DMS 273 (cell line): Measurements from ENCODE around the gene MTFMT.
"Not testable (repeated sequence)": the region's sequence is repeated elsewhere in the genome, so short reads cannot be mapped to it uniquely, and the experiment has no call there.

Experiments
- DNase-seq: peaks from one replicate; lab custom pipeline; 2025; ENCODE audit not compliant: unreplicated experiment; lab: John Stamatoyannopoulos, UW

The MTFMT gene

GRCh38 chr15:65028921-65029735 is at the start of gene MTFMT:
Gene MTFMT, minus strand, starts transcription at chr15:65029639. Its CDS starts 26 bp downstream, at chr15:65029613.
- DNase-seq: peak; percentile 91

GRCh38 chr15:65077981-65078352 is 48.5 kb upstream of the MTFMT start:
- DNase-seq: no peak

- DNase-seq: no peak
Observed at GRCh38 chr15:65077291-65077980, 48.0 kb upstream of the MTFMT start.

- DNase-seq: no peak
Observed at GRCh38 chr15:65076486-65077290, 47.2 kb upstream of the MTFMT start, which contains the start of gene KBTBD13. Gene KBTBD13, plus strand, starts transcription at chr15:65076746. Its CDS starts 70 bp downstream, at chr15:65076816.

- DNase-seq: not testable (repeated sequence)
Observed at GRCh38 chr15:65075607-65076395, 46.4 kb upstream of the MTFMT start.

GRCh38 chr15:65074946-65075345 is 45.5 kb upstream of the MTFMT start:
- not testable (repeated sequence) for DNase-seq

GRCh38 chr15:65072617-65073016 is 43.2 kb upstream of the MTFMT start:
- no peak for DNase-seq

- no peak for DNase-seq
Observed at GRCh38 chr15:65072027-65072426, 42.6 kb upstream of the MTFMT start.

GRCh38 chr15:65071381-65071811 is 42.0 kb upstream of the MTFMT start:
- peak; percentile 52 for DNase-seq

GRCh38 chr15:65069779-65070546 is 40.5 kb upstream of the MTFMT start:
- DNase-seq: no peak

- DNase-seq: no peak
Observed at GRCh38 chr15:65069179-65069578, 39.7 kb upstream of the MTFMT start.

- no peak for DNase-seq
Observed at GRCh38 chr15:65068403-65068788, 39.0 kb upstream of the MTFMT start.

GRCh38 chr15:65067645-65068402 is 38.4 kb upstream of the MTFMT start, which contains the start of gene RASL12:
Gene RASL12, minus strand, starts transcription at chr15:65067991. Its CDS starts 156 bp downstream, at chr15:65067835.
- DNase-seq: no peak

- DNase-seq: no peak
Observed at GRCh38 chr15:65067317-65067644, 37.8 kb upstream of the MTFMT start.

- DNase-seq: no peak
Observed at GRCh38 chr15:65066635-65067316, 37.3 kb upstream of the MTFMT start.

- no peak for DNase-seq
Observed at GRCh38 chr15:65066001-65066634, 36.7 kb upstream of the MTFMT start.

- no peak for DNase-seq
Observed at GRCh38 chr15:65062726-65063125, 33.3 kb upstream of the MTFMT start.

GRCh38 chr15:65062061-65062460 is 32.6 kb upstream of the MTFMT start:
- DNase-seq: no peak
